CD4-positive, alpha-beta T cell treated with Interleukin-6 for 4 hours (primary cell): ENCODE results near the gene SORCS2.

Experiments used
- DNase-seq: peaks from one replicate; pipeline ENCODE4 v3.0.0-alpha.2; 2020; ENCODE audit warnings: mixed read lengths

The SORCS2 gene

DNA sequence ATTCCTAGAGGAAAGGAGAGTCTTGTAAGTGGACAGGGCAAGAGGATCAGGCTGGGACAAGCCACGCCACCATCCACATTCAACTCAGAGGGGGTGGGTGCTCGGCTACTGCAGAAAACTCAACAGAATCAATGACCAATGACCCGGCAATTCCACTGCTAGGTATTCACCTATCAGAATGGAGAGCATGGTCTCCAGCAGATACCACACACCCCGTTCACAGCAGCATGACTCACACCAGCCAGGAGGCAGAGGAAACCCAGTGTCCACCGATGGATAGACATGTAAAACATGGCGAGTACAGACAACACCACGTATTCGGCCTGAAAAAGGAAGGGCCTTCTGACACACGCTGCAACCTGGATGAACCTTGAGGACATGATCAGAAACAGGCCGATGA, 571.5 kb downstream of the SORCS2 start:
- DNase-seq: no peak

DNA sequence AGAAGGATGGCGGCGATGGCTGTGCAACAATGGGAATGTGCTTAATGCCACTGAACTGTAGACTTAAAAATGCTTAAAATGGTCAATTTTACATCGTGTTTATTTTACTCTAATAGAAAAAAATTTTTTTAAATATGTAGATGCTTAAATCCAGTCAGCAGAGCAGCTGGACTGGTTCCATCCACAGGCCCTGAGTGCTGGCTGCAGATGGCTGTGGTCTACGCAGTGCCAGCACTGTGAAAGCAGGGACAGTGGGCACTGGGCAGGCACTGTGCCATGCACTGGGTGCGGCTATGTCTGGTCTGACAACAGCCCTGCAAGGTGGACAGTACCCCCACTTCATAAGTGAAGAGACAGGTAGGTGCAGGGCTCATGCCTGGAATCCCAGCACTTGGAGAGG, 572.1 kb downstream of the SORCS2 start:
- DNase-seq: no peak

DNA sequence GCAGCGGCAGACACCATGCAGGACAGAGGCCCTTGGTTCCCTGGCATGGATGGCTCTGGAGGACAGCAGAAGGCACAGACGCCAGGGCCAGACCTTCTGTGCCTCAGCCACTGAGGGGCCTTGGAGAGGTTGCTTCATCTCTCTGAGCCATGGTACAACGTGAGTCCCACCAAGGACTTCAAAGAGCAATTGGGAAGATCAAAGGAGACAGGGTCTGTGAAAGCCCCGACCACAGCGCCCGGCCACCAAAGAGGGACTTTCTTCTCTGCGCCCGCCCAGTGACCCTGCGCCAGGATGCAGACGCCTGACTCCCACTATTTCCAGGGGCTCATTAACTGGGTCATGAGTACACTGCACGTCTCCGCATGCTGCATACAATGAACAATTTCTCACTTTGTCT, 573.3 kb downstream of the SORCS2 start:
- DNase-seq: no peak

DNA sequence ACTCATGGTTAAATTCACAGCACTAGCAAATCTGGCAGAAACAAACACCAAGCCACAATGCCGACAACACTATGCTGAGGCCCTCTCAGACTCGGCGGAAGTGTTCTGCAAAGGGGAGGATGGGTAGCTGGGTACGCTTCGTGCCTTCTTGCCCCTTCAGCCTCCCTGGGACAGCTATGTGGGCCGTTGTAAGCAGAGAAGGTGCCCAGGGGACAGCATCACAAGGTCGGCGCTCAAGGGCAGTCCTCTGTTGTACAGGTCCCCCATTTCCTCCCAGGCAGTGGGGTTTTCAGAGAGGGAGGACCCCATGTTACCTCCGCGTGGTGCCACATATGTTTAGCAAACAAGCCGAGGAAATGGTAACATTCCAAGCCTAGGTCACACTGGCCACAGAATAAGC, 573.7 kb downstream of the SORCS2 start:
- no peak for DNase-seq

DNA sequence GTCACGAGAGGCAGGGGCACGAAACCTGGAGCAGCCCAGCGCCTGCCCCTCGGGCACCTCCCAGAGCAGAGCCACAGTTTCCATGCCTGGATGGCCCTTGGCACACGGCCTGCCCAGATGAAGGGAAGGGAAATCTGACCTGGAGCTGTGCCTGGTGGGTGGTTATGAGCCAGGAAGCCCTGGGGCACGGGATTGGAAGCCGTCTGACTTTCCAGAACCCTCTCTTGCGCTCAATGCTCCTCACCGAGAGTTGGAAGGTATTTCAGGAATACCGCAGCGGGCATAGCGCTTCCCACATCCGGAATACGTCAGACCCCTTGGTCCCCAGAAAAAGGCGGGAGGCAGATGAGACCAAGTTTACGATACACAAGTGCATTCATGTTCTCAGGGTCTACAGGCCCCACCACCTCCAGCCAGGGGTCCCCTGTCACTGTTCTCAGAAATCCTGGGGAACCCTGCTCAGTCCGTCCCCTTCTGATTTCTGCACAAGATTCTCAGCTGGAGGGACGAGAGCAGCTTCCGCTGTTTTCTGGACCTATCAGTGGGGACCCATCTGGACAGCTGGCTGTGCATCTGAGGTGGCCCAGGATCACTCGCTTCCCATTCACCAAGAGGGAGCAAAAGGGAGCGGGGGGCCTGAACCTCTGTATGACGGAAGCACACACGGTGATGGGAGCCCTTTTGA, 574.5 kb downstream of the SORCS2 start:
- DNase-seq: no peak

DNA sequence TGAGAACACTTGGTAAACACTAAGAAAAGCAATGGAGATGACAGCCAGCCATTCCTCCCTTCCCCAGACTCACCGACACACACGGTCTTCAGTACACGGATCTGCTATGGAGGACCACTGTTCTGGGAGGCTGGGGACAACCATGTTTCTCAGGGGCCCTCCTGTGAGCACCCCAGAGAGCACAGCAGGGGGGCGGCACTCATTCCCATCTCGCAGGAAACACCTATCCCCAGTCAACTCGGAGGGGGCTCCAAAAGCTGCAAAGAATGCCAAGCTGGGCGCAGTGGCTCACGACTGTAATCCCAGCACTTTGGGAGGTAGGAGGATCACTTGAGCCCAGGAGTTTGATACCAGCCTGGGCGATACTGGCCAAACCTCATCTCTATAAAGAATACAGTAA, 575.2 kb downstream of the SORCS2 start:
- no peak for DNase-seq

DNA sequence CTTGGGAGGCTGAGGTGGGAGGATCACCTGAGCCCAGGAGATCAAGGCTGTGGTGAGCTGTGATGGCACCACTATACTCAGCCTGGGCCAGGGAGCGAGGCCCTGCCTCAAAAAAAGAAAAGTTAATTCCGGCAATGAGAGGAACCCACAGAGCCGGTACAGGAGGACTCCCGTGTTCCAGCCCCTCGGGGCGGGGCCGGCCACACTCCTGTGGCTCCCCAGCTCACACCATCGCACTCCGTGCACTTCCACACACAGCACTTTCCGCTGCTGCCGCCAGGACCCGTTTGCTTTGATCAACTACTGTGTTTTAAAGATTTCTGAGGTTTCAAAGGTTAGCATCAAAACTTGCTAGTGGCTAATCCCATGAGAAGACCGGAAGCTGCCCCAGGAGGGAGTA, 575.6 kb downstream of the SORCS2 start:
- no peak for DNase-seq

DNA sequence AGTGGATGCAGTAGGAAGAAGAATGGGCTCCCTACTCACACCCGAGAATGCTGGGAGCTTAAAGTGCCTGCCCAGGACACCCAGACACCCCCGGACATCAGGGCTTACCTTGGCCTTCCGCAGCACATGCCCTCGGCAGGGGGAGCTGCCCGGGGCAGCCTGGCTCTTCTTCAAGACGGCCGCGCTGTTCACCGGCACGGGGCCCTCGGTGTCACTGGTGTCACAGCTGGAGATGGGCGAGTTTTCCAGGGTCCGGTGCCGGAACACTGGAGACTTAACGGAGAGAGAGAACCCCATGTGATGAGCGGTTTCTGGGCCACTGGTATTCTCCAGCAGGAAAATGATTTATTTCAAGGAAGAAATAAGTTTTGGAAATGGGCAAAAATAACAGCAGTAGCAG, 576.4 kb downstream of the SORCS2 start:
- no peak for DNase-seq

DNA sequence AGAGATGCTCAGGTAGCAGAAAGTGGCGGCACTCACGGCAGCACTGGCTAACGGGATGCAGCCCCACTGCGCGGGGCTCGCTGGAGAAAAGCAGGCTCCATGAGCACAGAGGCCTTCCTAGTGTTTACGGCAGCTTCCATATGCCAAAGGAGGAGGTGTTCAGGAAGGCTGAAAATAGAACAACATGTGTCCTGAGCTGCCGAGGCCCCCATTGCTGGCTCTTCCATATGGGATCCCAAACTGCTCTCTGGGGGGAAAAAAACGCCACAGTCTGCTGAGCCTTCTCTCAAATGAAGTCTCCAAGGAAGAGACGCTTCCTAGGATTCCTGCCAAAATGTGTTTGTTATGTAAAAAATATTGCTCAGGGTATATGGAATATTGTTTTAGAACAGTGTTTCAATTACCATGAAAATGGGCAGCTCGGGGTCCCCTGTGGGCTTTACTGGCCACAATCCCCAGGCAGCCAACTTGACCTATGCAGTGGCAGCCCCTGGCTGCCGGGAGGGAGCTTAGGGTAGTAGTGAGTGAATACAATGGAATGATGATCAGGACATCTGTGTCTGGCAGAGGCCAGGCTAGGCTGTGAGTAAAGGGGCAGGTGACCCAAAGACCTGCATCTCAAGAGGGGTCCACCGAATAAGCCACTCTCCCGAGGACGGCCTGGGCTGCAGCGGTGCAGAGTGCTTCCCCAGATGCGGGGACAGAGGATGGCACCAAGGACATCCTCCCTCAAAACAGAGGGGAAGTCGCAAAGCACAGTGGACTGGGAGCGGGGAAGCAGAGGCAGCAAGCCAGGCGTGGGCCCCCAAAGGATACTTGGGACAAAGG, 577.3 kb downstream of the SORCS2 start:
- DNase-seq: no peak

DNA sequence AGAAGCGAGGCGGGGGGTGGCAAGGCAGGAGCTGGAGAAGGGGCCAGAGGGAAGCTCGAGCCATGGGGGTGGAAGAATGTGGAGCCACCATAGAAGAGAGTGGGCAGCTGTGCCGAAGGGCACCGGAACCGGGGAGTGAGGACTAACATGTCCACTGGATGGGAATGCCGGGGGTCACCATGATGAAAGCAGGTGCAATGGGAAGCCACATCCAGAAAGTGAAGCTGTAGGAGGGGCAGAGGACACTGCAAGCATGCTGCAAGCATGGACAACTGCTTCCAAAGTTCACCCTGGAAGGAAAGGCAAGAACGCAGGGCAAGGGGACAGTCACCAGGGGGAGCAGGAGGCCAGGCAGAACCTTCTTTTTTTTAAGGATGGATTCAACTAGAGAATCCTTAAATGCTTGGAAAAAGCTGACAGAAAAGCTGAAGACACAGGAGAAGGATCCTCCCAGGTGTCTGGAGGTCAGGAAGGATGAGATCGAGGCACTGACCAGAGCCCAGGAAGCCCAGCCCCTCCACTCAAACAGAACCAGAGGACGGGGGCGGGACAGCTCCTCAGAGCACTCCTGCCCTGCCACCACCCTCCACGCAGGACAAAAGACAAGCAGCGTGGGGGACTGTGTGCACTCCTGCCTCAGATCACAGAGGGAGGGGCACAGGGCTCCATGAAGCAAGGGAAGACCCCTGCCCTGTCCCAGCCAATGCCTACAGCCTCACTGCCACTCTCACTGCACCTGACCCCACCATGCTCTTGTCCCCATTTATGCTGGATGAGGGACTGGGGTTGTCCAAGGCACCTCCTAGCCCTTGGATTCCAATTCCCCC, 578.1 kb downstream of the SORCS2 start:
- DNase-seq: no peak

DNA sequence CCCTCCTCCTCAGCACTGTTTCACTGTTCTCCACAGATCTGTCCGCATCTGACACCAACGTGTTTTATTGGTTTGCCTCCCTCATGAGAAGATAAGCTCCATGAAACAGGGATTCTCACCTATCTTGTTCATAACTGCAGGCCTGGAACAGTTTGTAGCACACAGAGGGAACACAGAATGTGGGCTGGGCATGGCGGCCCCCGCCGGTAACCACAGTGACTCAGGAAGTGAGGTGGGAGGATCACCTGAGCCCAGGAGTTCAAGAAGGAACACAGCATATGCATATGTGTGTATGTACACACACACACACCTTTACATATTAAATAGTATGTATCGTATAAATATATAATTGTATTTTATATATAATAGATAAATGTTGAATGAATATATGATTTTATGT, 578.7 kb downstream of the SORCS2 start:
- DNase-seq: peak; percentile 65

DNA sequence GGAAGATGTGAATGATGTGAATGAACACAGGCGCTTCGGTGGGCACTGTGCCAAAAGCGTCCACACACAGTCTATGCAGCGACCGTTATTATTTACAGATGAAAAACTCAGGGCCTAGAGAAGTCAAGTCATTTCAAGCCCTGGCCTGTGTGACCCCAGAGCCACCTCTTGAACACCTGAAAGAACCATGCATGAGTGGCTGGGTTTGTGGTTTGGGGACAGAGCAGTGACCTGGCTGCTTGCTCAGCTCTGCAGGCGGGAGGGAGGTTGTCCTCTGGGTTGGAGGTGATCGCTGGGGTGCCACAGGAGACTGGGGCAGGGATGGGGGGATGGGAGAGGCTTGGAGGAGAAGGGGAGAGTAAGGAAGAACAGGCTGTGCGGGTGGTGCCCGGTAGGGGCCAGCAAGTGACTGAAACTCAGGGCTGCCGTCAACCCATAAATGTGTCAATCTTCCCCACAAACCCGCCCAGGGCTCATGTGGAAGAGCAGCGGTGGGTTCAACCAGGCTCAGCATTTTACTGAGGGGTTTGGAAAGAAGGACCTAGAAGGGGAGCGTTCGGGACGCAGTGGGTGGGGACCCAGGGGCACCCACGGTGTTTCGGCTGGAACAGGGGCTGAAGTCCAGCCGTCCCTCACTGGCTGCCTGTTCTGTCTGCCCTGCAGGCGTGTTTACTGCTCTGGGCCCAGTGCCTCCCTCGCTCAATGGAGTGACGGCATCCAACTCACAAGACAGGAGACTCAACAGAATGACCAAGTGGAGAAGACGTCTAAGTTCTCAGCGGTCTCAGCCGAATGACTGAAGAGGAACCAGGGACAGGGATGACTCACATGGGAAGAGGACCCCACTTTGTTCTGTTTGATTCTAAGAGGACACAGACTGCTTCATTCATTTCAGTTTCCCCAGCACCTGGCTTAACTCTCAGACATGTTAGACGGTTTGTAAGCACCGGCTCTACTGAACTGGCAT, 579.5 kb downstream of the SORCS2 start:
- DNase-seq: no peak

DNA sequence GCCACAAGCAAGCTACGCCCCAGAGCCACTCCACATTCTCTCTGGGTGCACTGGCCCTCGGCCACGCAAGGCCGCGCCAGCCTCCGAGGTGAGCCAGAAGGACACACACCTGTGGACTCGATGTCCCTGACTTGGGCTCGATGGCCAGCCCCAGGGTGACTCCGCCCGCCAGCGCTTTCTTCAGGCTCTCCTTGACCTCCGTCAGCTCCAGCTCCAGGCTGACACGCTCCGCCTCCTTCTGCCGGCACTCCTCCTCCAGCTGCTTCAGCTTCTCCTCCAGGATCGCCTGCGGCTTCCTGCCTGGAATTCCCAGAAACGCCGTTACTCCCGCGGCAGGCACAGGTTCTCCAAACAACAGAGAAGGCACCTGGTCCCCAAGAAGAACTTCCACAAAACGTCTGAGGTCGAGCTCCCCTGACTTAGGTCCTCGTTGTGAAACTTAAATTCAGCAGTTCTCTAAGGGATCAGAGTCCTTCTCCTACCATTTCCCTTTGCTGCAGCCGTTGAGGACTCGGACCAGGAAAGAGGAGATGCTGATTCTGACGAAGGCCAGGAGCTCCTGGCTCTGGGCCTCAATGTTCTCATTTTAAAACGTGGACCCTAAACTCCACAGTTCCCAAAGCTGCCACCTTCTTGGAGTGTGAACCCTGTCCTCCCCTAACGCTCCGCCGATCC, 580.5 kb downstream of the SORCS2 start:
- no peak for DNase-seq

DNA sequence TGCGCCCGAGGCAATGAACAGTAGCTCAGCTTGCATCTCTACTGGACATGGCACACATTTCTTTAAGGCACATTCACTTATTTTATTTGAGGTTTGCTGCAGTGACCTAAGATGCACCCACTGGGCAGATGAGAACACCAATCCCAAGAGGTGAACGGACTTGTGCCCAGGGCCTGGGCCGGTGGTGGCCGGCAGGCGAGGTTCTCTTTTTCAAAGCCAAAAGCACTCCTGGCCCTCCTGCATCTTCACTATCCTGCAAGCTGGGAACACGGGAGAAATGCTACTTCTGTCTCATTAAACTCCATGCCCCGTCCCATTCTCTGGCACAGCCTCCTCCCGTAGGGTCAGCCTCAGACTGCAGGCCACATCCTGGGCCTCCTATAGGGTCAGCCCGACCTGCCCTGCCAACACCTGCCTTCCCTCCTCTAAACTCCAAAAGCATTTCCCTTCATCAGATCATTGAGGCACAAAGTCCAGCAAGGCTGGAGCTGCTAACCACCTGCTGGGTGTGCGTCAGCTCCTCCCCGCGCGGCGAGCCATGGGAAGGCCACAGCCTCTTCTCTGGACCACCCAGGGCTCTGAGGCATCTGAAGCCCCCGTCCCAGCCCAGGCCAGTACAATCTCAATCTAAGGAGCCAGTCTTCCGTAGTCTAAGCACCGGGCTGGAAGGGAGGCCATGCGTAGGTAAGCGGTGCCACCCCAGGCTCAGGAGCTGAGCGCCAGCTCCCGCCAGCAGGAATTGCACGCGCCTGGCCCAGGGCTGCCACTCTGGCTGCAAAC, 581.3 kb downstream of the SORCS2 start:
- DNase-seq: no peak

DNA sequence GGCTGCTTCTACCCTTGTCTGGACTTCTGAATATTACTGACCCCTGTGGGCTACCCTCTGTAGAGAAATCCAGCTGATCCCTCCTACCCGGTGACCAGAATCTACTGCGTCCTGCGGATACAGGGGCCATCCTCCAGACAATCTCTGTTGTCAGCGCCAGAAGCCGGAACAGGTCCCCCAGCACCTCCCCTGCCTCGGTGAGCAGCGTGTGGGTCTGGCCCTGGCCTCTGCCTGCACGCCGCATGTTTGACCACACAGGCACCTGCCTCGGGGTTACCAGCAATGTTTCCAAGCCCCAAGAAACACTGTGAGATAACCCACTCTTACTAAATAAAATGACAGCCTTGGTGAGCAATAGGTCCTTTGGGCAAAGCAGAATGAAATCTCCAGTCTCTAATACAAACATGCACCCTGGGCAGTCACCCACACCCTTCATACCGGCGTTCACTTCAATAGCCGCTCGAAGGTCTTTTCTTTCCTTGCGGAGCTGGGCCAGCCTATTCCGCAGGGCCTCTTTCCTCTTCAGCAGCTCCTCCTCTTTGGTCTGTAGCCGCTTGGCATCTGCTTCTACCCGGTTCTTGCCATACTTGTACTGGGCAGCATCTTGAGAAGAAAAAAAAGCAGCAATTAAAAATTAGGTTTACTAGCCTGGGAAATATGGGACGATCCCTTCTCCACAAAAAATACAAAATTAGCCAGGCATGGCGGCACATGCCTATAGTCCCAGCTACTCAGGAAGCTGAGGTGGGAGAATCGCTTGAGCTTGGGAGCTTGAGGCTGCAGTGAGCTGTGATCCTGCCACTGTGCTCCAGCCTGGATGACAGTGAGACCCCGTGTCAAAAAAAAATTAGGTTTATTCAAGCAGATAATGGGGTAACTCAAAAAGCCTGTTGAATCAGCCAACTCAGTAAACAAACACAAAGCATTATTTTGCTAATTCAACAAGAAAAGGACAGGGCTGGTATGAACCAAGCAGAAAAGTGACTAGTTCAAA, 582.3 kb downstream of the SORCS2 start:
- DNase-seq: no peak

DNA sequence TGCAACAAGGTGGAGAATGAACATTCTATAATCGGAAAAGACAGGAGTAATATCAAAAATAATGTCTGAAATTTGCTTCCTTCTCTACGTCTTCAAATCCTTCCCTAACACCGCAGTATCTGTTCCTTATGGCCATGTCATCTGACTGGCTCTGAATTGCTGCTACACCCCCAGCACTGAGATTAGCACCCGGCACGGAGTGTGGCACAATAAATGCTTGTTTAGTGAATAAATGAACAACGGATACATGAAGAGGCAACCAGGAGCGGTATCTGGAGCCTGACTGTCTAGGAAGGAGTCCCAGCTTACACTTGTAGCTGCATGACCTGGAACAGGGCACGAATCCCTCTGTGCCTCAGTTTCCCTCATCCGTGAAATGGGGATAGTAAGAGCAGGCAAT, 583.1 kb downstream of the SORCS2 start:
- no peak for DNase-seq

DNA sequence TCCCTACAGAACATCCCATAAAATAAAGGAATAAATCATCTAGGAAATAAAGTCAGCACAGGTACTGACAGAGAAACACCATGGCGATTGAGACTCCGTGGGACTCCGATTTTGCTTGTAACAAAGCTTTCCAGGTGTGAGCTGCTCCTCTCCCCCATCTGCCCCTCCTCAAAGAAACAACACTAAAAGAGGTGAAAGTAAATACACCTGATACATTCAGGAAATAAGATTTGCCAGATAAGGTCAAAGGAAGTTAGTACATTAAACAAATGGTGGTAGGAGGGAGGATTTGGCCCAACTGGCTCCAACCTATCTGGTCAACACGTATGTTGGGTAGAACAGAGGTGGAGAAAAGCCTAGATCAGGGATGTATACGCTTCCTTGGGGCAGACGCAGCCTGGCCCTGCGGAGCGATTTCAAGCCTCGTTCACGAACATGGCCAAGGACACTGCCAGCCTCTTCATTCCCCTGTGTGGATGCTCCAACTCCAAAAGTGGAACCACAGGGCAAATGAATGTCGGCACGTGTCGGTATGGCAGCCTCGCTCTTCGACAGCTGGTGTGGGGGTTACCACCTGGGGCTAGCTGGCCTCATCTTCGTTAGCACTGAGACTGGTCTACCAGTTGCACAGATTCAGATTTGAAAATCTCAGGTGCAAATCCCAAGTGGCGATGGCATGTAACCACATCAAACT, 584.8 kb downstream of the SORCS2 start:
- no peak for DNase-seq

DNA sequence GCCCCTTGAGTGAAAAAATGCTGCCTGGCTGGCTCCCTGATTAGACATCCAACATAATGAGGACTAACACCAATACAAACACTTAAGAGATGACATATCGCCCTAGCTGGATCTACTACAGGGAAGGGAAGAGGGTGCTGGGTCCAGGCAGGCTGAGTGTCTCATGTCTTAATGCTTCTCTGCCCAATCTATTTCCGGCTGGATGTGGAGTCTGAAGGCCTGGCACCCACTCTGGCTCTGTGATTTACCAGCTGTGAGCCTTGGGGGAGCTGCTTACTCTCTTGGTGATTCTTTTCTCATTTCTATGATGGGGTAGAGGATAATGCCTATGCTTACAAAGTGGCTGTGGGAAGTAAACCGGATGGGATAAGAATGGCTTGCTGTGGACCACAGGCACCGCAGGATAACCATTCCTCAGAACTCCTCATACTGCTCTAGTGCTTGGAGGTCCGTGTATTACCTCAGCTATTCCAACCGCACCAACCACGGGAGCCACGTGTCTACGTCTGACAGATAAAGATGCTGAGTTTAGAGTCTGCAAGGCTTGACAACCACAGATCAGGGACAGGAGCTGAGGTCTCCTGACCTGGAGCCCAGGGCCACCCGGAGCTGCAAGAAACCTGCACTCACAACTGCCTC, 585.7 kb downstream of the SORCS2 start:
- DNase-seq: no peak
